ENCODE results near the gene ARMC12.
"Not testable (repeated sequence)": the region's sequence is repeated elsewhere in the genome, so short reads cannot be mapped to it uniquely, and the experiment has no call there.

Gene ARMC12

DNA sequence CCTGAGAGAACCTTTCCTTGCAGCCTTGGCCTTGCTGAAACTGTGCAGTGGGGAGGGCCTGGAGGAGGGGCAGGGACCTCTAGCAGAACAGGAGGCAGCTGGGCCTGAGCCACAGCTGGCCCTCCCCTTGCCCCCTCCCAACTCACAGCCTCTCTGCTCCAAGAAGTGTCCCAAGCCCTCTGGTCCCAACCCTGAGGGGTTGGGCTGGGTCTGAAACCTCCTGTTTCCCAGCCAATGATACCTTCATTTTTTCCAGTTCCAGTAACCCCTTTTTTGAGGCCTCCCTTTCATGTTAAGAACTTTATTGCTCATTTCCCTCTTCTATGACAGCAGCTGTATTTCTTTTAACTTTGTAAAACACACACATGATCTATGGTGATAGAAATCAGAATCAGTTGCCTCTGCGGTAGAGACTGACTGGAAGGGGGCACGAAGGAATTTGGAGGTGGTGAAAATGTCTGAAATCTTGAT lies 17.9 kb upstream of the ARMC12 start:
- no peak for DNase-seq

DNA sequence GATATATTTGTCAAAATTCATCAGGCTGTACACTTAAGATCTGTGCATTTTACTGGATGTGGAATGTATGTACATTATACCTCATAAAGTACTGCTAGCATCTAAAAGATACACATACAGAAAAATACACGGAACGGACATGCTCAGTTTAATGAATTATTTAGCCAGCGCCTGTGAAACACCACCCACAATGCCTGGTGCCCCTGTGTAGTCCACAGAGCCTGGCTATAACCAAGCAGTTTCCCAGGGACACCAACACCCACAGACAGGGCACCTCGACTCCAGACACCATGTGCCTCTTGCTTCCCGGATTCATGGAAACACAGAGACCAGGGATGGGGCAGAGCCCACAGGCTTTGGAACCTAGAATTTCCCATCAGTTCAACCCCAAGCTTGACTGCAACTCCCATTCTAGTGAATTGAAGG lies 17.4 kb upstream of the ARMC12 start:
- DNase-seq = no peak

DNA sequence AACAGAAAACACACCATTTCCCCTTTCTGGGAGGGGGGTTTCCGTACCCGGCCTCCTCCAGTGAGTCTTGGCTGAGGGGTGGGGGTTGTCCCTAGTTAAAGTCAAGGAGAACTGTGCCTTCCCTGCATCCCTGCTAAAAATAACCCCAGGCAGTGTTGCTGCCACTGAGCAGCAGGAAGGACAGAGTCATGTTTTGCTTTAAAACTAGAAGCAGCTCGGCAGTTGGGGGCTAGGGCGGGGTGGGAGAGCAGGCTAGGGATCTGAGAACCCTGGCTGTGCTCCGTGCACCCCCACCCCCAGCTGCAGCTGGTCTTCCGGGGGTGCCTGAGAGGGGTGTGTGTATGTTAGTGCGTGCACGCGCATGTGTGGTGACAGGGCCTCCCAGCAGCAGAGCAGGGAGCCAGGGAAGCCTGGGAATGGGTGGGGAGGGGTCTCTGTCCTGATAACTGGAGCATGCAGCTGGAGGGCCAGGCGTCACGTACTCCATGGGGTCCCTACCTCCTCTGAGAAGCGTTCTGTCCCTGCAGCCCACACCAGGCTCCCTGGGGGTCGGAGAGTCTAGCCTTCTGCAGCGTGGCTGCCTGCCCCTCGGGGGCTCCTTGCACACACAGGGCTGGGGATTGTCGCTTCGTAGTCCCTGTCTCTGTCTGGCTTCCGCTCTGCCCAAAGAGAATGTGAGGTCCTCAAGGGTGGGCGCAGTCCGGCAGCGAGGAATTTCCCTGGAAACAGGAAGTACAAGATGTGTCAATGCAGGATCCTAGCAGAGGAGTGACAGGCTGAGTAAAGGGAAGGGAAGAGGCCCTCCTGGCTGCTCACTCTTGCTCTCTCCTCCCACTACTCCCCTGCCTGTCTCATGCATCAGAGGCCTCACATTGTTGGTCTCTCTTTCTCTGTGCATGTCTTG lies 16.8 kb upstream of the ARMC12 start:
- peak in 1 of 2 donors; percentile 63 for DNase-seq

DNA sequence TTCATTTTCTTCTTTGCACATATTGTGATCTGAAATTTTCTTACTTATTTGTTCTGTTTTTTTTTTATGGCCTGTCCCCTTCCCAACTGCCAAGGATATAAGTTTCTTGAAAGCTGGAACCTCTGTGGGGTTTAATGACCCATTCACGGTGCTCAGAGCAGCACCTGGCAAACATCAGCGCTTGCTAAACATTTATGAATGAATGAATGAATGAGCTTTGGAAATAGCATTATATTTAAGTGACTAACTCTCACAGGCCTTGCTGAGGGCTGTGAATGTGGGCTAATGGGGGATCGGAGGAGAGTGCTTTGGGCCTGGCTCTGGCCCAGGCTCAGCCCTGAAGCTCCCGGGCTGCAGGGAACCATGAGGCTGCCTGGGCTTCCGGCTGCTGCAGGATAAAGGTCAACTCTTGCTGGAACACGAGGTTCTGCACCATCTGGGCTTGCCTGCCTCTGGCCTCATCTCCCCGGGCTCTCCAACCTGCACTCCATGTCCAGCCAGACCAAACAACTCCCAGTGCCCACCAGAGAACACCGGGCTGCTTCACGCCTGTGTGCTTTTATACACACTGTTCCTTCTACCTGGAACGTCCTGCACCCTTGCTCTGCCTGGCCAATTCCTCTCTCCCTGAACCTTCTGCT lies 14.6 kb upstream of the ARMC12 start:
- DNase-seq = no peak

DNA sequence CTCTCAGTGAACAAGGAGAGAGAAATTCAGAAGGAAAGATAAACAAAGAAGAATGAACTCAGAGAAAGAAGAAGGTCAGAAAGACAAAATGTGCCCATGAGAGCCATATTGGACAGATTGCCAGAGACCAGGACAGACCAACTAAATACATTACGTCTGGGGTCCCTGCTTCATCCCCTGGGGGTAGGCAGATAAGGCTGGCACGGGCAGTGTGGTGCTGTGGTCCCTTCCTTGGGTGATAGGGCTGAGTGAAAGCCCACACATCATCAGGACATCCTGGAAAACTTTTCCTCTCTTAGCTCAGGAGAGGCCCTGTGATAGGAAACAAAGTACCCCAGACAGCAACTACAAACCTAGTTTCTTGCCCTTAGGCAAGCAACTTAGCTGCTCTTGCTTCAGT lies 13.2 kb upstream of the ARMC12 start:
- no peak for DNase-seq

DNA sequence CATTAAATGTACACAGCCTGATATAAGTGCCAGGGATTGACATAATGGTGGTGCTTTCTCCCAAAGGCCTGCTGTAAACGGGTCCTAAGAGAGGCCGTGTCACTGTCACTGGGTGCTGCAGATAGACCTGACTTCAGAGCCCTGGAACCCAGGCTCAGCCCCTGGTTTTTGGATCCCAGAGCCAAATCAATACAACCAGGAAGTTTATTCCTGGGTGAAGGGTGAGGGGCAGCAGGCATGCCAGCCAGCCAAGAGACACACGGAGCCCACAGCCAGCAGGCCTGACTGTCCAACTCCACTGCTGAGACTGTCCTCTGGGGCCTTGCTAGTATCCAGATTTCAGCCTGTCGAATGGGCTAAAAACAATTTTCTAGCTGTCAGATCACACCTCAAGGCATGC lies 12.8 kb upstream of the ARMC12 start:
- no peak for DNase-seq

DNA sequence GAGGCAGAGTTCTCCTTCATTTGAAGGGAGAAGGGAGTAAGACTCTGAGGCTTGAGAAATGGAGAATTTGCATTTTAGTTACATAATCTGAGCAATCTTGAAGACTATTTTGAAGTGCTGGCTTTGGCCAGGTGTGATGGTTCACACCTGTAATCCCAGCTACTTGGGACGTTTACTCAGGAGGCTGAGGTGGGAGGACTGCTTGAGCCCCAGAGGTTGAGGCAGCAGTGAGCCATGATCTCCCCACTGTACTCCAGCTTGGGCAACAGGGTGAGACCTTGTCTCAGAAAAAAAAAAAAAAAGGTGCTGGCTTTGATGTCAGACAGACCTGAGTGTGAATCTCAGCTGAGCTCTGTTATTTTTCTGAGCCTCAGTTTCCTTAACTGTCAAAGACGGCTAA lies 12.4 kb upstream of the ARMC12 start:
- no peak for DNase-seq

DNA sequence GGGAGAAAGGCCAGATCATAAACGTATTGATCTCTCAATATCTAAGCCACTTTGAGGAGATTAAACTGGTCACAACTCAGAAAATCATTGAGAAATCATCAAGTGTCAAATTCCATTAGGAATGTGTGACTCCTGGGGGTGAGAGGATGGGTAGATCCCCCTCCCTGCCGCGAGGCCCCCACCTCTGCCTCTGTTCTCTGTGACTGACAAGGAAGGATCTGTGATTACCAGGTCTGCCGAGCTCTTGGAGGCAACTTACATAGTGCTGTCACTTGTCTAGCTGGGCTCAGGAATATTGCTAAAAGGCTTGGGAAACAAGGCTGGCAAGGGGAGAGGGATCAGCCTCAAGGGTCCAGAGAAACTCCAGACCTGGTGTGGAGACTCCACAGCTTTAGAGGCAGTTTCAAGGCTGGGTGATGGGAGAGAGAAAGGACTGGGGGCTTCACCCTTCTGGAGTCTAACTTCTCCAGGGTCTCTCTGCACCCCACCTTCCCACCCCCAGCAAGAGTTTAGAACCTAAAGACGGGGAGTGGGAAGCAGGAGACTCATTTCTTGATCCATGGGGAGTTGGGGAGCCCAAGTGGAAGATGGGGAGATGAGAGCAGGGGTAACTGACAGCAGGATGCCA lies 11.6 kb upstream of the ARMC12 start:
- DNase-seq = no peak

DNA sequence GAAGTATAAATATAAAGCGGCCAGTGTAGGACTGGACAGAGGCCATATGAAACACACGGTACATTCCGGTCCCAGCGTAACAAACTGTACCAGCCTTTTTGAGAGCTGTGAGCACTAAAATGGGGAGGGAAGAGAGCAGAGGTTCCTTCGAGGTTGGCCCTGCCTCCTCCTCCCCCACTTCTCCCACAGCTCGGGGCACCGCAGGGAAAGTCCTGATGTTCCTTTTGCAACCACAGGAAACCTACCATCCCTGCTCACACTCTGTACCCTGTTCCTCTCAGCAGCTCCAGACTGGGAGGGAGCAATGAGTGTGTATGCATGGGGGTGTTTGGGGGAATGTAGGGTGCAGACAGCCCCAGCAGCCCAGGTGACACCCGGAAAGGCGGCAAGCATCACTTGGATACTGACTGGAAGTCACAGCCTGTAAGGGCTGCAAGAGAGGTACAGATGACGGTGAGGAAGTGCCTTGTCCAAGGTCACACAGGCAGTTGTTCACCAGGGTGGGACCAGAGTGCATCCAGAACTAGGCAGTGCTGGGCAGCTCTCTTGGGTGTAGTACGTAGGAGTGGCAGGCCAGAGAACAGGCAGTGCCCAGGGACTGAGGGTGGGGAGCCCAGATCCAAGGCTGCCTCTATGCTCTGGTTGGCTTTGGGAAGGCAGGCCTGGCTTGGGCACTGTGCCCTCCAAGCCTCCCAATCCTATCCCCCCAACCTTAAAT lies 11.0 kb upstream of the ARMC12 start:
- DNase-seq = peak in 1 of 2 donors; percentile 37

DNA sequence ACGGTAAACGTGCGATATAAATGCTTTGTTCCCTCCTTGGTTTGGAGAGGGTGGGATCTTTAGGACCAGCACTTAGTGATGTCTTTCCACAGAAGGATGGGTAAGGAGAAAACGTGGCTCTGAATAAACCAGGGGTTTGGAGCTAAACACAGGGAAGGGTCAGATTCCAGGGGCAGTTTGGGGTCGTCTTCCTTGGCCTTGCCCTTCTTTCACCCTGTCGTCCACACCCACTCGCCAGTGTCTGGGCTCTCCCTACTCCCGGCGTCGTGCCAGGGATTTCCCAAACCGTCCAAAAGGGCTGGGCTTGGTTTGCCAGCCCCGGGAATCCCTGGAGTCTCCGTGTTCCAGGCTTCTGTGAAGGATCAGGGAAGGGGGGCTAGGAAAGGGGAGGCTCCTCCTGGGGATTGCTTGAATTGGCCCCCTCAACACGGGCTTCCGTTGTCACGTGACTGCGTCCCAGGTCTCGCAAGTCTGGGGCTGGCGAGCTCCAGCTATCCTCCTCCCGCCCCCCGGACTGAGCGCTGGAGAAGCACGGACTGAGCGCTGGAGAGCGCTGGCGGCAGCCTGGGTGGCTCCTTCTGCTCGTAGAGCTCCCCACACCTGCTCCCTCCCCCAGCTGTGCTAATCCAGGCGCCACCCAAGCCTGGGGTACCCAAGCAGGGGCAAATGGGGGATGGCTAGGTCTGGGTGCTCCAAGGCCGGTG lies 9.4 kb upstream of the ARMC12 start:
- DNase-seq = no peak

DNA sequence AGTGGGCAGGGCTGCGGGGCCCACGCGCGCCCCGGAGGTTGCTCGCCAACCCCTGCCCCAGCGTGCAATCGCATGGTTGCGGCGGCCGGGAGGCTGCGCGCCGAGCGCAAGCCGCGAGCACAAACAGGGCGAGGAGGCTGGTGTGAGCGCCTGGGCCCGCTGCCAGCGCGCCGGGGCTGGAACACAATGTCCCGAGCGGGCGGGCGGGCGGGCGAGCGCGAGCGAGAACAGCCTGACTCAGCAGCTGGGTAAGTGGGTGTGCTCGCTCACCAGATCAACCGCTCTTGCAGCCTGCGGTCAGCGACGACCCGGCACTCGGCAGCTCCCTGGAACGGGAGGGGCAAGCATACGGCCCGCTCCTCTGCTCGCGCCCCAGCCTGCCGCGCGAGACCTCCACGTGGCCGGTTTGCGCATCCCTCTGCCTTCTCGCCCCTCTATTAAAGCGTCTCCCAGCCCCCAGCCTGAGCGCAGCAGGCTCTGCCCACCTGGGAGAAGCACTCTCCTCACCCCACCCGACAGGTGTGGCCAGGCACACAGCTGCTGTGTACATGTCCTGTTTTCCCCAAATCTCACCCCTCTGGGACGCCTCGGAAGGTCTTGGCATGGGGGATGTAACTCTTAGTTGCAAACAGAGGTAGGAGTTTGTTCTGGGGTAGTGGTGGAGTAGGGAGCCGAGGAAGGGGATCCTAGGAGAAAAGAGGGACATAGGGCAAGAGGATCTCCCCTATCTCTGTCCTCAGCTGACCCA lies 8.7 kb upstream of the ARMC12 start:
- DNase-seq = peak; percentile 90 to 91

DNA sequence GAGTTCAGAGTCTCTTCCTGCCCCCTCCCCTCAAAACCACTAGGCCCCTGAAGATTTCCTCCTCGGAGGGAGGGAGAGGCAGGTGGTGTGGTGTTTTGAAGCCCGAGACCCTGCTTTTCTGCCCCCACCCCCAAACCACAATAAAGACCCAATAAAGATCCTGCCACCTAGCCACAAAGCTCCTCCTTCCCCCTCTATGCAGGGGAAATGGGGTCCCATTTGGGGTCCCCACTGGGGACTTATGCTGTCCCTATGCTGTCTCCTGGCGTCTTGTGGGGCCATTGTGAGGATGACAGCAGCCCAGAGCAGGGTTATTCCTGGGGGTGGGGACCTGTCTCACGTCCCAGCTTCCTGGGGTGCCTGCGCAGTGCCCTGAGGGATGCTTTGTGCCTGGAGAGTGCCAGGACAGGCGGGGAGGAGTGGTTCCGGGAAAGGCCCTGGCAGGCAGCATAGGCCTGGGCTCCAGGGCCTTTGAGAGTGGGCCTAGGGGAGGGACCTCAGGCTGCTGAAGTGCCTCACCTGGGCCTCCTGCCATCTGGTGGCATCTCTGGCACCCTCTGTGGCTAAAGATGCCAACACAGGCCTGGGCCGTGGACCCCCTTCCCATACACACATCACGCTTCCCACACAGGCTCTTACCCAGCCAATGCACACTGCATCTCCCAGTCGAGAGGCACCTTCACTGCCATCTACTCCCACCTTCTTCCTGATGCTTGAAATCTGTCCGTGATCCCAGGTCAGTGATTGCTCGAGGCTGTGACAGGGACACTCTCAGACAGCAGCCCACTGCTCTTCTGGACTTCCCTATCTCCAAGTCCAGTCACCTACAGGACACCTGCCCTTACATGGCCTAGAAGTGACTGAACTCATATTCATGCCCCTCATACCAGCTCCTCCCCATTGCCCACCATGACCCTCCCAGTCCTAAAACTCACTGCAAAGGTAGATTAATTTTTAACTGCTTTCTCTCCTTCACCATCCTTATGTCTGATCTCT lies 7.9 kb upstream of the ARMC12 start:
- DNase-seq = peak; percentile 46 to 47

DNA sequence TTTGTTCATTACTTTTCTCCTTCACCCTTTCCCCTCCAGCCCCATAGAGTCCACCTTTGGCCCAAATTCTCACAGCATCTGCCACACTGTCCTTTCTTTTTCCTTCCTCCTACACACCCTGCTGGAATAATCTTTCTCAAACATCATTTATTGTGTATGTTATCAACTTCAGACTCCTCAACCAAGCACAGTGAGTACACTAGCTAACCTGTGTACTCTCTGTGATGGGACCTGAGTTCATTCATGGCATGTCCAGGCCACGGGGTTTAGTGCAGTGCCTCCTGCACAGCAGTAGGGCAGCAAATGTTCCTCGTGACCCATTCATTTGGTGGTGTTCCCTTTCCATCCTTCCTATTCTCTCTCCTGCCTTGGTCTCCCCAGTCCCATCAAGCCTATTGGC lies 7.1 kb upstream of the ARMC12 start:
- DNase-seq = no peak

DNA sequence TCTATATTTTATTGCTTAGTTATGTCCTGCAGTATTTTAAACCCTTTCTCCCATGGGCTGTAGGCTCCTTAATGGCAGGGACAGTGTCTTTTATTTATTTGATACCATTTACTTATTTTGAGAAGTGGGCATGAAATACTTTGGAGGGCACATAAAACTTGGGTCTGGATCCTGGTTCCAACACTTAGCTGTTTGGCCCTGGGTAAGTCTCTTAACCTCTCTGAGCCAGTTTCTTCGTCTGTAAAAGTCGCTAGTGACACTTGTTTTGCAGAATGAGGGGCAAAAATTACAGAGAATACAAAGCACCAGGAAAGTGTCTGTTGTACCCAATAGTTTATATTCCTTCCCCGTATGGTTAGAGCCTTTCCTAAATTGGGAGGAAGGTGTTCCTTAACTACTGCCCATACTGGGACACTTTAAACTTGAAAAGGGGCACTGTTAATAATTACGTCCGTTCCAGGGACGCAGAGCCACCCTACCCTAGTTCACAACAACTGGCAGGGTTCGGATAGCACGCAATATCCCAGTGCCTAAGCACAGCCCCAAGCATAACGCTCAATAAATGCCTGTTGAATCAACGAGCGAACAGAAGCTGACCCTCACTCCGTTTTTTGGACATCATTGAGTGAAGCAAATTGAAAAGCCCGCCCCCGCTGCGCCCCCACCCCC lies 6.0 kb upstream of the ARMC12 start:
- DNase-seq = no peak

DNA sequence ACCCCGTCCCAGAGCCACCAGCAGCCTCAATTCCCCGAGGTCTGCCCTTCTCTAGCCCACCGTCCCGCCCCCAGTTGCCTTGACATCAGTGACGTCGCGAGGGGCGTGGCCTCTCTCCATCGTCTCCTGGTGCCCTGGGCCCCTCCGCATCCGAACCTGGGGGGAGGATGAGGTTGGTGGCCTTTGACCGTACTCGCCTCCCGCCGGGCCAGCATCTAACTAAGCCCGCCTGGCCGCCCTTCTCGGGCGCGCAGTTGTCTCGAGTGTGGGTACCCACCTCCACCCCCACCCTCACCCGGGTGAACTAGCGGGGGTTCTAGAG lies 5.5 kb upstream of the ARMC12 start:
- DNase-seq = peak; percentile 92 to 93

DNA sequence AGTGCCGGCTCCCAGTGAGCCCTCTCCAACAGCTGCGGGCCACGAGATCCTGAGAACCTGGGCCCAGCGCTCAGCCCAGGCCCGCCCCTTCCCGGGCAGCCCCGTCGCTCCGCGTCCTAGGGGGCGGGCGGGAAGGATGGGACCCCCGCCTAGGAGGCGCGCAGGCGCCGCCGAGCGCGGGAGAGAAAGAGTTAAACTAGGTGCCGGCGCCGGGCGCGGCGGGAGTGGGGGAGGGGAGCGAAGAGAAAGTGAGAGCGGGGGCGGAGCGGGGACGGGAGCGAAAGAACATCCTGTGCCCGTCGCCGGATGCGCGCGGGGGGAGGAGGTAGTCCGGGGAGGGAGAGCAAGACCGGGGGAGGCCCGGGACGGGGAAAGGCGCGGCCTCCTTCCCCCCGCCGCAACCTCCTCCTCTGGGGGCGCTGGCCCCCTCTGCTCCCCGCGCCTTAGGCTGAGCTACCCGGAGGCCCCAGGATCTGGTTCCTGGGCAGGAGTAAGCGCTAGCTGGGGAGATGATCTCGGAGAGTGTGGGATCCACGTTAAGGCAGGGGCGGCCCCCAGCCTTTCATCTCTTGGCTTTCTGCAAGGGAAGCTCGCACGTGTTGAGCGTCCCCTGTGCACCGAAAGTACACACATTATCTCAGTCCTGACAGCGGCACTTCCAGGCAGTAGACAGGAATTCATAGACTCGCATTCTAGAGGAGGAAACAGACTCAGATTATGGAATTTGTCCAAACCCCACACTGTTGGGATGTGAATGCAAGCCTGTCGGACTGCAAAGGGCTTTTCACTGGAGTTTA lies 4.9 kb upstream of the ARMC12 start:
- DNase-seq = peak; percentile 91 to 92

DNA sequence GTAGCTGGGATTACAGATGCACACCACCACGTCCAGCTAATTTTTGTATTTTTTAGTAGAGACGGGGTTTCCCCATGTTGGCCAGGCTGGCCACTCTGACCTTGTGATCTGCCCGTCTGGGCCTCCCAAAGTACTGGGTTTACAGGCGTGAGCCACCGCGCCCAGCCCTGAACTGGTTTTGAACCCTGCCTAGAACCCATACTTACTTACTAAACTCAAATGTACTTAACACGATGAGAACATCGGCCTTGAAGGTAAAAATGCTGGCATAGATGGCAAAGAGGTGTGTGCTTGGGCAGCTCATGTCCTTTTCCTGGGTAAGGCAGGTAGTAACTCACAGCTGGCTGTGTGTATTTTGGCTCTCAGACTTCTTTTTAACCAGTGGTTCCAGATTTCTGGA lies 3.2 kb upstream of the ARMC12 start:
- no peak for DNase-seq

DNA sequence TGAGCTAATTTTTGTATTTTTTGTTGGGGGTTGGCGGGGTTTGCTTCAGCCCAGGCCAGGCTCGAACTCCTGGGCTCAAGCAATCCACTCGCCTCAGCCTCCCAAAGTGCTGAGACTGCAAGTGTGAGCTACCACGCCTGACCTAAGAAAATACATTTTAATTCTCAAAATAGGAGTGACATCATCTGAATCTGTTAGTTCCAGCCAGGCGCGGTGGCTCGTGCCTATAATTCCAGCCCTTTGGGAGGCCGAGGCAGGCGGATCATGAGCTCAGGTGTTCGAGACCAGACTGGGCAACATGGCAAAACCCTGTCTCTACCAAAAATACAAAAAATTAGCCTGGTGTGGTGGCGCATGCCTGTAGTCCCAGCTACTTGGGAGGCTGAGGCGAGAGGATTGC lies 2.5 kb upstream of the ARMC12 start:
- DNase-seq = not testable (repeated sequence)

DNA sequence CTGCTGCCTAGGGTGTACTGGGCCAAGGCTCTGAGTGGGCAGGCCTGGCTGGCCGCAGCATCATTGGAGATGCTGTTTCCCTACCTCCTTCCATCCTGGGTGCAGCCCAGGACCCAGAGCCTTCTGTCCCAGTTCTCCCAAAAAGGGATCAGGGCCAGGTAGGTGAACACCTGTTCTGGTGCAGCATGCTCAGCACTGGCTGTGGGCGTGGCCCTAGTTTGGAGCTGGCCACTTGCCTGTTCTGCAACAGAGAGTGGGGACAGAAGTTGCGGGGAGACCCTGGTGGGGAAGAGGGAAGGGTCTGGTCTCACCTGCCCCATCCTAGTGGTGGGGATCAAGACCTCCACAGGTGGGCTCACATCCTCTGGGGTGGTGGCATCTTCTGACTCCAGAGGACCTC lies 1.4 kb upstream of the ARMC12 start:
- no peak for DNase-seq

Measured in CD4-positive, alpha-beta T cell treated with Interleukin-1 beta for 1 hour (primary cell).